ENCODE measurements around the gene FEZ2.

The FEZ2 gene

GRCh38 chr2:36528274-36528673 lies 69.7 kb downstream of the FEZ2 start:
- DNase-seq: no peak

DNA sequence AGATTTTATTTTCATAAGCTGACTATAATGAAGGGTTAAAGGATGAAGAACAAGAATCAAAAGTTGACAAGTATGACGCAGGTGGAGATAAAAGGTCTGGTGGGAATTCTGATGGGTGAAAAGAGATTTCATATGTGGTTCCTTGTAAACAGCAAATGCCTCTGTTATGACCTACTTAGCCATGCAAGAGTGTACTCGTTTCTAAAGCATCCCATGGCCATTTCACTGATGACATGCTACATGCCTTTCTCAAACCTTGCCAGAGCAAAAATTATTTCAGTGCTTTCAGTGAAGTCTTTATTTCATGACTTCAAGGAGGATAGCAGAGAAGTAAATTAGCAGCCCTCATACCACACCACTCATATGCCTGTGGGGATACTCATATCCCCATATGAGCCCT lies 71.7 kb downstream of the FEZ2 start:
- DNase-seq: peak; percentile 63

GRCh38 chr2:36525245-36525644 lies 72.7 kb downstream of the FEZ2 start:
- no peak for DNase-seq

- no peak for DNase-seq
Measured at GRCh38 chr2:36523153-36523552, 74.8 kb downstream of the FEZ2 start.

DNA sequence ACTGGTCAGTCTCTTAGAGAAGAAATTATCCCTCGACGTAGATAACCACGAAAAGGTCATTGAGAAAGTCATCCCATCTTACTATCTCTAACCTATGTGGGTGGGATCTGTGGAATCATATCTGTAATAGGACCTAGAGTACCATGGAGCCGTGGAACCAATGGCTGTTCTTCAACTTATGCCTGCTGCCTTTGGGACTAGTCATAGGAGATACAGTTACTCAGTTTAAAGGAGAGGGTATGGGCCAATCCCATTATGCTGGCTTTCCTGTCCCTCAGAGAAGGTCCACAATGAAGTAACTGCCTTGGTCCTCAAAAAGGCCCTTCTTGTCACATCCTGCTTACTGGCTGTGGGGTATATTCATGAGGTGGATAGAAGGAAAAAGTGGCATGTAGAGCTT lies 77.5 kb downstream of the FEZ2 start:
- DNase-seq: no peak

DNA sequence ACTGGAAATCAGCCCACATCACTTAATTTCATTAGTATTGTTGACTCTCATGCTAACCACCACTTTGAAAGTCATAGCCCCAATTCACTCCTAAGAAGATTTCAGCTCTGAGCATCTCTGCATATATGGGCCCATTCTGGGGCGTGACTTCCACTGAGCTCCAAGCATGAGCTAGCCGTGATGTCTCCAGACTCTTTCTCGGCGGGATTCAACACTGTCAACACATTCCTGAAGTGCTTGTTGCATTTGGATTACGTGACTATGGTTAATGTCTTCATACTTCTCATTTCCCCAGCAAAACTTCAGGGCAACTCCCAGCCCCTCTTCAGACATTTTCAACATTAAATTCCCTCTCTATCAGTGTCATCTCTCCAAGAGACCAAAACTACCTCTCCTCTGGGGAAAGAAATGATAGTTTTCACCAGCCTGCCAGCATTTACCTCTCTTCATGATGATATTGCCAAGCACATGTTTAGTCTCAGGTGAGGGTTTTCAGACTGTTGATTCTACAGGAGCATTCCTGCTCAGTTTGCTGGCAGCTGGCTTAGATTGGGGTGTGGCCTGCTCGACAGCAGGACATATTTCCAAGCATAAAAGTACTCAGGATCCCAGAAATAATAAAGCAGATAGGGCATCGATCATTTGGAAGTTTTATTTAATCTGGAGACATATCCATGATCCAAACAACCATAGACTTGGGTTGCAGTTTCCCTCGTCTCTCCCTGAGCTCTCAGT lies 81.7 kb downstream of the FEZ2 start:
- DNase-seq: peak; percentile 96

GRCh38 chr2:36515538-36515937 lies 82.4 kb downstream of the FEZ2 start:
- no peak for DNase-seq

DNA sequence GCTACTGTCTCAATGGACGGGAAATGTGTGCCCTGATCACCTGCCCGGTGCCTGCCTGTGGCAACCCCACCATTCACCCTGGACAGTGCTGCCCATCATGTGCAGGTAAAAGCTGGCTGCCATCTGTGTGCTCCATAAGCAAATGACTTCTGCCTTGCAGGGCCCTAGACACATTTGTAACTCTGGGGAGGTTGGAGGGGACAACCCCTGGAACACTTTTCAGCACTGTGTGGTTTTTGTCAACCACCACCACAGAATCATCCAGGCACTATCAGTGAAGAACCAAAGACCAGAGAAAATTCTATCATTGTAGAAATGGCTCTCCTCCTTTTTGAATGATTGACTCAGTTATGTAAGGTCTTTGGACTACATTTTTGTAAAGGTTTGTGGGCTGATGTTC lies 84.3 kb downstream of the FEZ2 start:
- no peak for DNase-seq

GRCh38 chr2:36512705-36513104 lies 85.3 kb downstream of the FEZ2 start:
- peak; percentile 34 for DNase-seq

- peak; percentile 30 for DNase-seq
Measured at GRCh38 chr2:36511858-36512603, 85.9 kb downstream of the FEZ2 start.

DNA sequence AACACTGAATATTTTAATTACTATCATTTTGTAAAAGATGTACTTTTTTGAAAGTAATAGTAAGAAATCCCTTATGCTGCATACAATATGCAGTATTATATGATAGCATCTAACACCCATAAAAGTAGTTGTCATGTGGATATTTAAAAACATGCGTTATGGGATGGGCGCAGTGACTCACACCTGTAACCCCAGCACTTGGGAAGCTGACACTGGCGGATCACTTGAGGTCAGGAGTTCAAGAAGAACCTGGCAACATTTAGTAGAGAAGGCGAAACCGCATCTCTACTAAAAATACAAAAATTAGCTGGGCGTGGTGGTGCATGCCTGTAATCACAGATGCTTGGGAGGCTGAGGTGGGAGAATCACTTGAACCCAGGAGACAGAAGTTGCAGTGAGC lies 88.9 kb downstream of the FEZ2 start:
- DNase-seq: no peak

DNA sequence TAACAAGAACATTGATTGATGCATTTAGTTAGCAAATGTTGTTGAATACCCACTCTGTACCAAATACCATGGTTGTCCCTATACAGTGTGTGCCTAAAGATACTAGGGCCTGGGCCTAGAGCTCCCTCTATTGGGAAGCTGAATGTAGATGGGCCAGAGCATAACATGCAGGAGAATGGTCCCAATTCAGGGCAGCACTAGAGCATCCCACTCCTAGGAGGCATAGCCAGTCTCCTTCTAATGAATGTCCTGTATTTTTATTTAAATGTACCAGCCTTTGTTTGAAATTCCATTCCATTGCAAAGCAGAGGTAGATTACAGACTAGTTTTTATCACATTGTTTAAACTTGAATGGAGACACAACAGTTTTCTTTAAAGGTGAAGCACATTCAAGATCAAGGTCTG lies 90.6 kb downstream of the FEZ2 start:
- peak; percentile 76 for DNase-seq
